NT2/D1 (cell line): ENCODE measurements around the gene CDC37L1.

ENCODE experiments used
- SUZ12 ChIP-seq: IDR thresholded peaks from 2 replicates; pipeline ENCODE4 v1.6.1; 2011; ENCODE audit not compliant: insufficient read length, insufficient read depth; ENCODE audit errors: extremely low read depth
- YY1 ChIP-seq: IDR thresholded peaks from 2 replicates; pipeline ENCODE4 v1.6.1; 2011; ENCODE audit not compliant: insufficient read length, insufficient read depth
- ZNF274 ChIP-seq: IDR thresholded peaks from 2 replicates; pipeline ENCODE4 v1.6.1; 2011; ENCODE audit warnings: mild to moderate bottlenecking, low read depth, low read length

- TF ChIP-seq YY1, result no peak
- no peak for TF ChIP-seq ZNF274
- TF ChIP-seq SUZ12, result no peak
These were observed 34.5 kb downstream of the CDC37L1 start for GRCh38 chr9:4713849-4714248.
